CD4-positive, alpha-beta T cell treated with Interleukin-6 for 4 hours (primary cell): ENCODE results near the gene MEF2D.

Source experiments
- DNase-seq: peaks from one replicate; pipeline ENCODE4 v3.0.0-alpha.2; 2020; ENCODE audit warnings: mixed read lengths

The MEF2D gene

DNA sequence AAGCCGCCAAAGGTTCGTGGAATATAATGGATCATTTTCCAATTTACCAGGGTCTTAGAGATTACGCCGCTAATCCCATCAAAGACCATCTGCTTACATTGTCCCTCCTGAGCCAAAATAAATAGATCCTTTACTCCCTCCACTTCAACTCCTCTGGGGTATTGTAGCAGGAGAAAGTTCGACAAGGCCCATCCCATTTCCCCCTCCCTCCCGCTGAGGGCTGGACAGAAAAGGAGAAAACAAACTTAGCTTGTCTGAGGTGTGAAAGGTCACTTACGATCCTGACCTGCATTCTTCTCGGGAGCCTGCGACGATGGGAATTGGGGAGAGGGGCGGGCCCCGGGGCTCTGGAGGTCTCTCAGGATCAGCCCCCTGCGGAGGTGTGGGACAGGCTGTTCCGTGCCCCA lies 60.8 kb downstream of the MEF2D start:
- DNase-seq = no peak

DNA sequence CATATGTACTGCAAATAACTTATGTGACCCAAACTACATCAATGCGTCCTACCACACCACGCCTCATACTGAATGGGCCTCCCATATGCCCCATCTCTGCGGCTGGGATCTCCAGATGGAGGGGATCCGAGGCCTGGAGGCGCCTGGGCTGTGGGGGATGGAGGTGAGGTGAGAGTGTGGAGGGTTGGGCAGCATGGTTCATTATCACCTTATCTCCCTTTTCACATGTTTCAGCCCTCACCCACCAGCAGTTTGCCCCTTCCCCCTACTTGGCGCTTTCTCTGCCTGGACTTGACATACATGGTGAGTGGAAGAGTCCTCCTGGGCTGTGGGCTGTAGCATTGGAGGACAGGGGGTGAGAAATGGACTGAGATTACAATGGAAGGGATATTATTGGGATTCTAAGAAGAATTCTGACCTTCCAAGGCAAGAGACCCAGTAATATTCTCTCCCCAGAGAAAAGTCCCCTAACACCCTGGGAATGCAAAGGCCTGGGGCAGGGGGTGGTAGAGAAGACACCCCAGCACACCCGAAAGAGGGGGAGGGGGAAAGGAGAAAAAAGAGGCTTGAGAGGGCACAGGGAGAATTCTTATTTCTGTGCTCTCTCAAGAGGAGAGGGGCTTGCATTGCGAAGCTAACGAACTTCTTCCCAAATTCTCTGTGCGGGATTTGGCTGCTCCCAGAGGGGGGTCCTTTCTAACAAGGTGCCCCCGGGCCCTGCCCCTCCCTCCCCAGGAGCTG lies 61.4 kb downstream of the MEF2D start:
- no peak for DNase-seq

DNA sequence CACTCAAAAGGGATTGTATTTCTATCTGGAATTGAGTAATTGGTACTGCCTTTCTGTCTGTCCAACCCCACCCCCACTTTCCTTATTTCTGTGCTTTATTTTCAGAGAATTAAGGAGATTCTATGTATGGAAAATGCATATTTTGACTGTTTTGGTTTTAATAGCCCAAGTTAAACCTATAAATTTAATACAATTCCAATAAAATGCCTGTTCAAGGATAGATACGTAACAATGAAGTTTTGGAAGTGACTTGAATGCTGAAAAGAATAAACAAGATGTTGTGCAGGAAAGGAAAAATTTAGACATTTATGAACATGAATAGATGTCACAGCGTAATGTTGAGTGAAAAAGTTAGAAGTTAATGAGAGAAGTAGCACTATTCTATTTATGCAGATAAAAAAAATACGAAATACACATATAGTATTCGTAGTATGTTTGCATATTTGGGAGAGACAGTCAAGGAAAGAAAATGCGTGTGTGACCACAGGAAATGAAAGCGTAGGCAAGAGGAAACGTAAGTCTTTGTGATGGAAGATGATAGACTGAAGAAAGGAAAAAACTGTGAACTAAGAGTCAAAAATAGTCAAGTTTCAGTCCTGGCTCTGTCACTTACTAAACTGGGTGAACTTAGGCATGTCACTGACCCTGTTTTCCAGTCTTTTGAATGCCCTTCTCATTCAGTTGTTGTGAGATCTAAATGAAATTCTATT lies 62.1 kb downstream of the MEF2D start:
- no peak for DNase-seq

DNA sequence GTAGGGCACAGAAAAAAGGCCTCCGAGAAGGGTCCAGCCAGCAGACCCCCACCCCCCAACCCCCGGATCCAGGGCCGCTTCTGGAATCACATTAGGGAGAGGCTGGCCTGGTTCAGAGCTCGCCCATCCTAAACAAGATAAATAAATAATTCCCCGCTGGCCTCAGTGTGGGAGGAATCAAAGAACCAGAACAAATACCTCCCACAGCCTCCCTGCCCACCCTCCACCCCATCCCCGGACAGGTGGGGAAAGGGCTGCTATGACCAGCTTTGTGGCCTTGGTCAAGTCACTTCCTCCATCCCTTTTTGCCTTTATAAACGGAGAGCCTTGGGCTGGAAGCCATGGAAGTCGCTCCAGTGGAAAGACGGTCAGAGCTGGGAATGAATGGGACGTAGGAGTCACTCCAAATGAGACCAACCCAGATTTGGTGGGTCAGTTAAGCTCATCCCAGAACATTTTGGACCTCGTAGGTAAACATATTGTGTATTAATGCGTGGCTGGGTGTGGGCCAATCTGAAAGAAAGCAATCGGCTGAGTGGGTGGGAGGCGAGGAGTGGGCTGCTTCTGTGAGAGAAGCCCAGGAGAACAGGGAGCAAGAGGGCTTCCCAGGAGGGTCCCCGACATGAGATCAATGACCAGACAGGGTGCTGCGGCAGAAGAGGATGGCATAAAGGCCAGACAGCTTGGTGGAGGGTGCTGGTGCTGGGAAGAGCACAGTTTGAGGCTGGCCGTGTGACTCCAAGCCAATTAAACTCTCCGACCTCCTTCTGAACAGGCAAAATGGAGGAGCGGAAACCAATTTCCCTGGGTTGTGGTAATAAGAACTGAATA lies 63.3 kb downstream of the MEF2D start:
- DNase-seq = no peak

DNA sequence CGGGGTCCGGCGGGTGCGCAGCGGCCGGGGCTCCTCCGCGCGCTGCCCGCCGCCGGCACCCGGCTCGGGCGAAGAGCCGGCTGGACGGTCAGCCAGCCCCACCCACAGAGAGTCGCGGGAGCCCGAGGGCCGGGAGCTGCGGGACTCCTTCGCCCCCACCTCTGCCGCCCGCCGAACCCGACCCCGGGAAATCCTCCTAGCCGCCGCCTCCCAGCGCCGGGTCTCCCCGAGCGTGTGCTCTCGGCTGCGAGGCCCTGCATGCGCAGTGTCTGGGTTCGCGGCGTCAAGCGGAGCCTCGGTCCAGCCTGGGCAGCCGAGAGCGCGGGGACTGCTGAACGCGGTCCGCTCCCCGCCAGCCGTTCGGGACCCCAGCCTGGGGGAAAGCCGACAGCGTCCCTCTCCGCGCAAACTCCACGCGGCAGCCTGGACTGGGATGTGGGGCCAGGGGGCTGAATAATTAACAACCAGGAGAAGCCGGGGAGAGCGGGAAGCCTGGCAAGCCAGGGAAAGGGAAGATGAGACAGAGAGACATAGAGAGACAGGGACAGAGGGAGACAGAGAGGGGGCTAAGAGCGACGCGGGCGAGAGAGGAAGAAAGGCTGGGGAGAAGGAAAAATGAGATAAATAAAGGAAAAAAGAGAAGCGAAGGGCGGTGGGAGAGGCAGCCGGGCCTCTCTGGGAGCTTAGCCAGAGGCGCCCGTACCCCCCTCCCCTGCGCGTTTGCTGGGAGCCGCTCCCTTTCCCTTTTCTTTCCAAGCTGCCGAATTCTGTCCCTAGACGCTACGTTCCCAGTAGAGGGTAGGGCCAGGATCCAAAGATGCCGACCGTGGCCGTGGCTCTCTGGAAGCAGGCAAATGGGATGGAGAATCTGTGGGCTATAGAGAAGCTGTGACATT lies 64.2 kb downstream of the MEF2D start:
- peak; percentile 3 for DNase-seq

DNA sequence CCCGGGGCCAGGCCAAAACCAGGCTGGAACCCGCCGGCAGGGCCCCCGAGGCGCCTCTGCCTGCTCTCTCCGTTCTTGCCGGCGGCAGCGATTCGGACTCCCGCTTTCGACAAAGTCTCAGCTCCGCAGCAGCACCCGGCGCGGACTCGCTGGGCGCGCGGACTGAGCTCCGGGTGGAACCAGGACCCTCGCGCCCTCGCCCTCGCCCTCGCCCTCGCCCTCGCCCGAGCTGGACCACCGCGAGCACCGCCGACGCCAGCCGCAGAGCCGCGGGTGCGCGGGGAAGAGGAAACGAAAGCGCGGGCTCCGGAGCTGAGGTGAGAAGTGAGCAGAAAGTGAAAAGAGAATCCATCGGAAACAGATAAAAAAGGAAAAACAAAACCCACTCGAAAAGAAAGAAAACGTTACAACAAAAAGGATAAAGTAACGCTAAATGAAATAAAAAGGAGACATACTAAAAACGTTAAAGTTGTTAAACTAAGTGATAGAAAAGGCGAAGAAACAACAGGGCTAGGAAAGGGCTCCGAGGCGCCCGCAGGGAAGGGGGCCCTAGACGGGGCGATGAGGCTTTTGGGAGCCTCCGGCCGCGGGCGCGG lies 64.9 kb downstream of the MEF2D start:
- peak; percentile 49 for DNase-seq

DNA sequence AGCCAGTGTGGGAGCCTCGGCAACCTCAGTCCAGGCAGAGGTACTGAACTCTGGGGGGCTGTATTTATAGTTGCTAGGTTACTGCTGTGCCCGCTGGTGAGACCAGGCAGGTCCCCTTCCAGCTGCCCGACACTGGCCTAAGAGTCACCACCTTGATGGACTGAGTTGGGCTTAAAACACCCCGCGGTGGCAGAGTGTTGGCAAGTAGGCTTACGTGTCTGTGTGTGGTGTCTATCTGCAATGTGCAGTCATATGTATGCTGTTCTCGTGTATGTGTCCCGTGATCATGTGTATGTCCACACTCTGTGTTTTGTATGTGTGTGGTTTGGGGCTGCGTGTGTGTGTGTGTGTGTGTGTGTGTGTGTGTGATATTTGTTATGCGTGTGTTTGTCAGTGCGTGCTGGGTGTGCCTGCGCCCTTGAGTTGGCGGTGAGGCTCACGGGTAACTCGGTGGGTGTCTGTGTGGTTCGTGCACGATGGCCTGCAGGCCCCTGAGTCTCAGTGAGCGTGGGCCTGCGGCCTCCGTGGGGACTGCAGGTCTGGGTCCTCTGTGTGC lies 65.5 kb downstream of the MEF2D start:
- DNase-seq = no peak

DNA sequence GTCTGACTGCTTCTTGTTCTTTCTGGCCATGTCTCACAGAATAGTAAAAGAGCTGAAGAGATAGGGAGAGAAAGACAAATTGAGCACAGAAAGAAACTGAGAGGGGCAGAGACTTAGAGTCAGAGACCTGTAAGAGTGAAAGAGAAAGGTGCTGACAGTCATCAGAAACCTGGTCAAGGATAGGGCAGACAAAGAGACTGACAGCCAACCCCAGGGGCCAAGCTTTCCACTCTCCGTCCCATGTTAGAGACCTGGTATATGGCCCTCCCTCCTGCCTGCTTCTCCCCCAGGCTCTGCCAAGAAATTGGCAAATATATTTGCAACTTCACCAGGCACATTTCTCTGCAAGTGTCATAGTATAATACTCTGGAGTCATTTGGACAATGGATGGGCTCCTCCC lies 67.0 kb downstream of the MEF2D start:
- DNase-seq = no peak

DNA sequence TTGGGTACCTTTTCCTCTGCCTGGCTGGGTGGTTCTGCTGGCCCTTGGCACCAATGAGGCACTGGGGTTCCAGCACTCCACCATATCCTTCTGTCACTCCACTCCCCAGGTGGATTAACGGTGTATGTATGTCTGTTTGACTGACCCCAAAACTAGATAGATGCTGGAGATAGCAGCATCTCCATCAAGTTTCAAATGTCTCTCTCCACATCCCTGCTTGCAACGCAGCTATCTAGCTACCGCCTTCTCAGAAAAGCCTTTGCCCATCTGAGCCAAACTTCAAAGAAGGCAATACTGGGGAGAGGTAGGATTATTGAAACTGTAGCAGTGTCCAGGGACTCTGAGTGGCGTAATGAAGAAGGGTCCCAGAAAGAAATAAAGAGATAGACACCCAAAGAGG lies 67.5 kb downstream of the MEF2D start:
- no peak for DNase-seq

DNA sequence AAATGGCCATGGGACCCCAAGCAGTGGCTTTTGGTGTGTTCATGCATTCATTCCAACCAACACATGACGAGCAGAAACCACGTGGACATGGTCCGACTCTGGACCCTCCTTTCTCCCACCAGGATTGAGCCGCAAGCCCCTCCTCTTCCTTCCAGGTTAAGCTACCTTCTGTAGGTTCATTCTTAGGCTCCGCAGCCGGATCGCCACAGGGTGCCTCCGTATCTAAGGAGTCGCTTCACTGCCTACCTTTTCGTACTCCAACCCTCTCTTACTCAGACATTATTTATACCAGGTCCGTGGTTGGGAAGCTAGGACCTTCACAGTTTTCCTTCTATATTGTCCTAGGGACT lies 67.9 kb downstream of the MEF2D start:
- DNase-seq = no peak

DNA sequence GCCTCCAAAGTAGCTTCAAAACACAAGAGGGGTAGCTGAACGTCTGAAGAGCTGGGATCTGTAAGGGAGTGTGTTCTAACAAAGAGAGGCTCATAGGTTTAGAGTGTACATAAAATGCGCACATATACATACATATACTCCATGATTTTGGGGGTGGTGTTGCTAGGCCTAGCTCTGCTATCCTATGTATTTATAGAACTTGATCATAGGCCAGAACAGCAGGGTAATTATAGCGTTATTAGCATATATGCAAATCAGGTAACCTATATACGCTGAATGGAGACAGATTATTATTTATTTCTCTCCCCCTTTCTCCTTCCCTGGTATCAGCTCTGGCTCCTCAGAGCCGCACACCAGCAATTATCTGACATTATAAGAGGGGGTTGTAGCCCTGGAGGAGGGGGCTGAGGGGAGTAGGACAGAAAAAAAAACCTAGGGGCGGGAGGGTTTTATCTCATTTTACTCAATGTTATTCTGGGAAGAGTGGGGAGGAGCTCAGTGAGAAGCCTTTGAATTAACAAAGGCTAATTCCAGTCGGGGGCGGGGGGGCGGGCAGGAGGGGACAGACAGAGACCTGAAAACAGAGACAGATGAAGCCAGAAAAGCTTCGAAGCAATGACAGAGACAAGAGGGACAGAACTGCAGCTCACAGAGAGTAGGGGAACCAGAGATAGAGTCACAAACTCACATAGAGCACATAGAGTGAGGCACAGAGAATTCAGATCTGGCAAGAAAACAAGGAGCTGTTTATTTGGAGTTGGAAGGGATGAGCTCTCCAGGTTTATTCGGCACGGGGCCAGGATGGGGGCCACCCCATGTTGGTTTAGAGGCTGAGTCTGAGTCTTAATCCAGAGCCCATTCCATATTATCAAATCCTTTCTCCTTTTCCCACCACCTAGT lies 68.6 kb downstream of the MEF2D start:
- no peak for DNase-seq

DNA sequence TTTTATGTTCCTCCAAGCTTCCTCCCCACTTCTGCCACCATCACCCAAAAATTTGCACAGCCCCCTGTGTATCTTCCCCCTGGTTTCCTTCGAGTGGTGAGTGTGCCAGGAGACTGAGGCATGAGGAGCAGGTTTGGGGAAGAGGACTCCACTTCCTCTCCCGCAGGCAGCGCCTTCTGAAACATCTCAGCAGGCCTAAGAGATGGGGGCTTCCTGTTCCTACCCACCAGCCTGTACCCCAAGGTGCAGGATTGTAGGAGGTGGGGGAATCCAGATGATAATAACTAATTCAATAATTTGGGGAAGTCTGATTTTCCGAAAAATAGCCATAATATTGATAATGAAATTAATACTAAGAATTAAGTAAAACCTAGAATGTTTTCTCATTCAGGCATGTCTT lies 69.2 kb downstream of the MEF2D start:
- no peak for DNase-seq

DNA sequence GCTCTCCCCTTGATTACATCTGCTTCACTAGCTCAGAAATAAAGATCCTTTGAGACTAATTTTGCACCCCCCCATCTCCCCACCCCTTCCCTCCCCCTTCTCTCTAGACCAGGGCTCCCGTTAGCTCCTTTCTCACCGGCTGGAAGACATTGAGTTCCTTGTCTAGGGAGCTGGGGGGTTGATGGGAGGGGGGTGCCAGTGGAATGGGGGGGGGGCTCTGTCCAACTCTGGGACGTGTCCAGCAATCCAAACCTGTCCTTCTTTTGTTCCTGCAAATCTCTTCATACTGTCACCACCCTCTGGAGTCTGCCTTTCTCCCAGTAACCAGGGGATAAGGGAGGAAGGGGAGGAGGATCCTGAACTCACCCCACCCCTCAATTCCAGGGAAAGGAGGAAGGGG lies 69.7 kb downstream of the MEF2D start:
- DNase-seq = no peak

DNA sequence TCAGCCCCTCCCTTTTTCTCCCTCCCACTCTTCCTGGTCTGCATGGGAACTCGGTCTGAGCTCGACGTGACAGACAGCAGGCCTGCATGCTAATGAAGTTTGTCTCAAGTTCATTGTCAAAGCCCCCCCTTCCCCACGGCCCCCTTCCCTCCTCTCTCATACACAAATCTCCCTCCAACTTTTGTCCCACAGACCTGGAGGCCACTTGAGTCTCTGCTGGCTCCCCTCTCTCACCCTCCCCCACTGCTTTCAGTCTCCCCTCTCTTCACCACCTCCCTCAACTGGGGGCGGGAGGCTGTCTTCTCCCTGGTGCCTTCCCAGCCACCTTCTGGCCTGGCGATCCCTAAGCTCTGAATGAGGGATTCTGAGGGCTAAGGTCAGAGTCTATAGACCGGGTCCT lies 70.3 kb downstream of the MEF2D start:
- no peak for DNase-seq

DNA sequence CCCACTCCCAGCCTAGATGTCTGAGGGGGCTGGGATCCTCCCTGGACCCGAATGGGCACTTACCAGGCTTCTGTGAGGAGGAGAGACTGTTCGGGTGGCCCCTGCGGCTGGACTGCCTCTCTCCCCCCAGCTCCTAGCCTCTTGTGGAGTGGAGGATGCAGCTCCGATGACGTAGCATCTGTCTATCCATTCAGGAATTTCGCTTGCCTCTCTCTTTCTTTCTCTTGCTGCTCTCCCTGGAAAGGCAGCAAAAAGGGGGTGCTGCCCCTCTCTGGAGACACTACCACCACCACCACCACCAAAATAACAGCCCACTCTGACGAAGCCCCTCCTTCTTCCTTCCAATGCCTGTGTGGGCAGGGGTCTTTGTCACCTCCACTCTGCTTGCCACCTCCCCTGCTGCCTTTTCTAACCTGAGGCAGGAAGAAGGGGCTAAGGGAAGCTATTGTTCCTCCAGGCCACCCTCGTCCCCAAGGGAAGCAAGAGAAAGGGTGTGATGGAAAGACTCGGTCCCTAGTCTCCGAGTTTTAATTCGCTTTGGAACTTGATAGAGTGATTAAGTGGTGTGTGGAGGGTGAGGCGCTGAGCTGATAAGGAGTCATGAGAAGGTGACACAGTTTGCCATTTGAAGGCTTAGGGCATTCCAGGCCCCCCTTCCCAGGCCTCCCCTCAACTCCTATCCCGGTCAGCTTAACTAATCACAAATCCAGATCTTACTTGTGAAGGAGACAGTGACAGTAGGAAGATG lies 71.1 kb downstream of the MEF2D start:
- no peak for DNase-seq

DNA sequence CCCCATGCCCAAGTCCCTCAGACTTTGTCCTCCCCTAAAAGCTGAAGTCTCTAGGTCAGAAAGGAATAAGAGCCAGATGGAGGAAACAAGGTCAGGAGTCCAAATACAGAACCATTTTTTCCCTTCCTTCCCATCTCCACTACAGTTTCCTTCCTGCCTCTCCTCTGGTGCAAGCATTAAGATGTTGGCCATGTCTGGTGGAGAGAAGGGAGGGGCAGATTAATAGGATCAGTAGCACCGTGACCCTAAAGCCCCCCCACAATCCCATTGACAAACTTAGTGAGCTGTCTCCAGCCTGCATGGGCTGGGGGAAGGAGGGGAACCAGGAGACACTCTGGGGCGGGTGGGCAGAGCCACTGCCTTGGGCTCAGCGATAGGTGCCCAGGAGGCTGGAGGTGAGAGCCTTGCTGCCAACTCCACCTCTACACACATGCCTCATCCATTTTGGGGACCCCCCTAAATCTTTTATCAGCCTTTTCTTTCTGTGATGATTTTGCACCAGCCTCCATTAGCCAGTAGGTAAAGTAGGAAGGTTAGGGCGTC lies 71.8 kb downstream of the MEF2D start:
- no peak for DNase-seq

DNA sequence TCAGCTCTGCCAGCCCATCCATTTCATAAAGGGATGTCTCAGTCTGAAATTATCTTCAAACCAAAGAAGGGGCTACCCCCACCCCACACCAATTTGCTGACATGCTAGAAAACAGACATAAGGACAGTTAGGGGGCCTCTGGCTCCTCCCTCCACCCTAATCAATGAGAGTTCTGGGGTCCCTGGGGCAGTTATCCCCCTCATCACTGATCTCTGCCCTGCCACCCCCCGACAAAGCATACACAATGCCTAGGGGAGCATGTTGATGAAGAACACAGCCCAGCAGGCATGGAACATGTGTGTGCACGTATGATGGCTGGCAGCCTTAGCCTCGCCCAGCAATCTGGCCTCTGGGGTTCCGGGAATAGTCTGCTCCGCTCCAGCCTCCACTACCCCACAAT lies 72.6 kb downstream of the MEF2D start:
- DNase-seq = no peak

DNA sequence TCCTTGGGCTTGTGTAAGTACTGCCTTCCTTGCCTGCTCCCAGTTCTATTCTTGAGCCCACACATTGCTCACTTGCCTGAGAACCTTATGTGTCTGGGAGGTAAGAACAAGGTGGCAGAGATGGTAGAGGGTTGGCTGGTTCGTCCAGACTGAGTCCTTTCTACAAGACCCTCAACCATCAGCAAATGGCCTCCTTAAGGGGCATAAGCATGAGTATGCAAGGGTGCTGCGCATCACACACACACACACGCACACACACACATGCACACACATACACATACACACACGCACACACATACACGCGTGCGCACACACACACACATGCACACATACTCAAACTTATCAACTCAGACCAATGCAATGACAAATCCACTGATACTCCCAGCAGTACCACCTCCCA lies 74.6 kb downstream of the MEF2D start:
- no peak for DNase-seq

DNA sequence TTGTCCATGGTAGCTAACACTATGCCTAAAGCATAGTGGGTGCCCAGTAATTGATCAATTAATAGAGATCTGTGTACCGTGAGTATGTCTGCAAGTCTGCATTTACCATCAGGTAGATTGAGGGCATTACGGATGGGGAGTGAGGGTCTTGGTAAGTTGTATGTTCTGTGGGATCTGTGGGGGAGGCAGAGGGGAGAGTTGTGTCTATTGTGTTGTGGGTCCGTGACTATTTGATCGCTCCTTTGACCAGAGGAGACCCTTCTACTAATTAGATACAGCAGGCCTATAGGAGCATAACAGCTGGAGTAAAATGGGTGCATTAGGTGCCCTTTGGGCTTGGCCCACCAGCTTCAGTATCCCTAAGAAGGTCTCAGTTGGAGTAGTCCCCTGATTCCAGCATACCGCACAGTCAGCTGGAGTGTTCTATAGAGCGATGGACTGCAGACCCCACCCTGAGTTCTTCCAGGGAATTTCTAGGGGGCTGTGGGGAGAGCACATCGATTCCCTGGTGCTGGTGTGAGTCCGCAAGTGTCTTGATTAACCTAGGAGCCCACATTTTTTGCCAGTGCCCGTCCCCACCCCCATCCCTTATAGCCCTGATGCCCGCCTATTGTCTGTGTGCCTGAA lies 75.7 kb downstream of the MEF2D start:
- no peak for DNase-seq
